HUES6 (cell line): ENCODE data around the gene ATP7B.

ENCODE experiments used
- H3K27ac ChIP-seq: 2 replicates; pipeline ENCODE4 v1.7.0; 2013; ENCODE audit warnings: low read depth, mild to moderate bottlenecking, low read length, inconsistent platforms
- H3K27me3 ChIP-seq: 2 replicates; pipeline ENCODE4 v1.6.1; 2013; ENCODE audit warnings: low read length; ENCODE audit not compliant: control insufficient read depth, insufficient read depth
- H3K36me3 ChIP-seq: 2 replicates; pipeline ENCODE4 v1.6.1; 2013; ENCODE audit warnings: low read length; ENCODE audit not compliant: control insufficient read depth, insufficient read depth
- H3K4me1 ChIP-seq: 2 replicates; pipeline ENCODE4 v1.6.1; 2013; ENCODE audit warnings: low read length; ENCODE audit not compliant: control insufficient read depth, insufficient read depth
- H3K4me3 ChIP-seq: 2 replicates; pipeline ENCODE4 v1.5.1; 2013; ENCODE audit warnings: low read depth, low read length
- H3K9ac ChIP-seq: one replicate; pipeline ENCODE4 v1.6.1; 2013; ENCODE audit warnings: mild to moderate bottlenecking, low read length
- H3K9me3 ChIP-seq: 2 replicates; pipeline ENCODE4 v1.6.1; 2013; ENCODE audit warnings: low read depth, low read length; ENCODE audit not compliant: control insufficient read depth, insufficient read depth

The ATP7B gene

GRCh38 chr13:52027832-52028231, 16.6 kb upstream of the ATP7B start:
- Histone ChIP-seq H3K4me3 (no peak overlapping the region), H3K36me3 (peaks cover 69% of the 10 kb centered on the region), H3K9me3 (peaks cover 4% of the 10 kb centered on the region), H3K9ac (no peak overlapping the region), H3K27me3 (no peaks in the 10 kb centered on the region), H3K27ac (no peak overlapping the region), H3K4me1 (no peaks in the 10 kb centered on the region)

- Histone ChIP-seq H3K9ac (no peak overlapping the region), H3K4me3 (no peak overlapping the region), H3K4me1 (no peaks in the 10 kb centered on the region), H3K36me3 (peaks cover 83% of the 10 kb centered on the region), H3K9me3 (peaks cover 4% of the 10 kb centered on the region), H3K27me3 (no peaks in the 10 kb centered on the region), H3K27ac (no peak overlapping the region)
Observed at GRCh38 chr13:52026246-52026626, 15.0 kb upstream of the ATP7B start.

GRCh38 chr13:52025475-52026245, 14.4 kb upstream of the ATP7B start:
- no peak overlapping the region for H3K27ac ChIP-seq
- no peaks in the 10 kb centered on the region for H3K4me1 ChIP-seq
- H3K9me3 ChIP-seq, result peaks cover 4% of the 10 kb centered on the region
- H3K36me3 ChIP-seq, result peaks cover 86% of the 10 kb centered on the region
- H3K9ac ChIP-seq, result no peak overlapping the region
- H3K27me3 ChIP-seq, result no peaks in the 10 kb centered on the region
- H3K4me3 ChIP-seq, result no peak overlapping the region

GRCh38 chr13:52024481-52024880, 13.2 kb upstream of the ATP7B start, which contains the start of gene UTP14C:
Gene UTP14C, plus strand, starts transcription at chr13:52024691. Its CDS starts 4,114 bp downstream, at chr13:52028805.
- Histone ChIP-seq H3K4me3 (no peak within 1 kb of the TSS), H3K4me1 (no peaks in the 10 kb centered on the region), H3K9ac (no peak within 1 kb of the TSS), H3K36me3 (peaks cover 91% of the 10 kb centered on the region), H3K9me3 (peaks cover 4% of the 10 kb centered on the region; the same call in 1 of the 2 replicates), H3K27me3 (no peaks in the 10 kb centered on the region), H3K27ac (no peak within 1 kb of the TSS)

GRCh38 chr13:52022356-52022755, 11.1 kb upstream of the ATP7B start:
- Histone ChIP-seq H3K9ac (no peak overlapping the region), H3K4me3 (no peak overlapping the region), H3K27ac (no peak overlapping the region), H3K27me3 (no peaks in the 10 kb centered on the region), H3K36me3 (peaks cover 88% of the 10 kb centered on the region), H3K4me1 (no peaks in the 10 kb centered on the region), H3K9me3 (no peaks in the 10 kb centered on the region)

- peaks cover 14% of the 10 kb centered on the region; the same call in 1 of the 2 replicates for H3K9me3 ChIP-seq
- no peak overlapping the region for H3K9ac ChIP-seq
- H3K4me1 ChIP-seq, result no peaks in the 10 kb centered on the region
- no peaks in the 10 kb centered on the region for H3K27me3 ChIP-seq
- H3K36me3 ChIP-seq, result peaks cover 79% of the 10 kb centered on the region
- H3K4me3 ChIP-seq, result no peak overlapping the region
- no peak overlapping the region for H3K27ac ChIP-seq
Observed at GRCh38 chr13:52020191-52020590, 8.9 kb upstream of the ATP7B start.

GRCh38 chr13:52016296-52016695, 5.0 kb upstream of the ATP7B start:
- Histone ChIP-seq H3K36me3 (peaks cover 45% of the 10 kb centered on the region), H3K27ac (no peak overlapping the region), H3K4me3 (no peak overlapping the region), H3K4me1 (no peaks in the 10 kb centered on the region), H3K27me3 (peaks cover 4% of the 10 kb centered on the region; the same call in 1 of the 2 replicates), H3K9me3 (peaks cover 16% of the 10 kb centered on the region; the same call in 1 of the 2 replicates), H3K9ac (no peak overlapping the region)

GRCh38 chr13:52012512-52012836, 1.2 kb upstream of the ATP7B start:
- peaks cover 16% of the 10 kb centered on the region; the same call in 1 of the 2 replicates for H3K9me3 ChIP-seq
- no peaks in the 10 kb centered on the region; the same call in 1 of the 2 replicates for H3K4me1 ChIP-seq
- H3K9ac ChIP-seq, result peak overlapping the region; percentile 93
- H3K27ac ChIP-seq, result peak overlapping the region; percentile 28; the same call in 1 of the 2 replicates
- H3K27me3 ChIP-seq, result peaks cover 28% of the 10 kb centered on the region
- H3K4me3 ChIP-seq, result peak overlapping the region; percentile 97
- peaks cover 11% of the 10 kb centered on the region for H3K36me3 ChIP-seq

GRCh38 chr13:52011632-52012511, 622 bp upstream of the ATP7B start, which contains the start of gene ALG11:
Gene ALG11, plus strand, starts transcription at chr13:52012398. Its CDS starts 21 bp downstream, at chr13:52012419.
- Histone ChIP-seq H3K4me1 (no peaks in the 10 kb centered on the region; the same call in 1 of the 2 replicates), H3K27me3 (peaks cover 28% of the 10 kb centered on the region), H3K27ac (peak within 1 kb of the TSS; percentile 28; the same call in 1 of the 2 replicates), H3K4me3 (peak within 1 kb of the TSS; percentile 97), H3K9me3 (peaks cover 16% of the 10 kb centered on the region; the same call in 1 of the 2 replicates), H3K9ac (peak within 1 kb of the TSS; percentile 93), H3K36me3 (peaks cover 10% of the 10 kb centered on the region)

GRCh38 chr13:52009946-52010345, 1.3 kb downstream of the ATP7B start:
- Histone ChIP-seq H3K36me3 (no peaks in the 10 kb centered on the region), H3K27ac (no peak overlapping the region), H3K27me3 (peaks cover 28% of the 10 kb centered on the region), H3K4me3 (no peak overlapping the region), H3K4me1 (no peaks in the 10 kb centered on the region; the same call in 1 of the 2 replicates), H3K9me3 (peaks cover 8% of the 10 kb centered on the region; the same call in 1 of the 2 replicates), H3K9ac (no peak overlapping the region)
